GM12875 (cell line): ENCODE measurements around the gene LRRC55.

Experiments used
- H3K4me3 ChIP-seq: one replicate; pipeline ENCODE4 v1.5.1; 2011; ENCODE audit warnings: low read depth, low read length, control low read depth
- CTCF ChIP-seq: IDR thresholded peaks from 2 replicates; pipeline ENCODE4 v1.5.1; 2011; ENCODE audit warnings: low read depth, mild to moderate bottlenecking, control low read depth, inconsistent platforms, low read length, moderate library complexity, borderline replicate concordance; ENCODE audit not compliant: insufficient read depth

Gene LRRC55

DNA sequence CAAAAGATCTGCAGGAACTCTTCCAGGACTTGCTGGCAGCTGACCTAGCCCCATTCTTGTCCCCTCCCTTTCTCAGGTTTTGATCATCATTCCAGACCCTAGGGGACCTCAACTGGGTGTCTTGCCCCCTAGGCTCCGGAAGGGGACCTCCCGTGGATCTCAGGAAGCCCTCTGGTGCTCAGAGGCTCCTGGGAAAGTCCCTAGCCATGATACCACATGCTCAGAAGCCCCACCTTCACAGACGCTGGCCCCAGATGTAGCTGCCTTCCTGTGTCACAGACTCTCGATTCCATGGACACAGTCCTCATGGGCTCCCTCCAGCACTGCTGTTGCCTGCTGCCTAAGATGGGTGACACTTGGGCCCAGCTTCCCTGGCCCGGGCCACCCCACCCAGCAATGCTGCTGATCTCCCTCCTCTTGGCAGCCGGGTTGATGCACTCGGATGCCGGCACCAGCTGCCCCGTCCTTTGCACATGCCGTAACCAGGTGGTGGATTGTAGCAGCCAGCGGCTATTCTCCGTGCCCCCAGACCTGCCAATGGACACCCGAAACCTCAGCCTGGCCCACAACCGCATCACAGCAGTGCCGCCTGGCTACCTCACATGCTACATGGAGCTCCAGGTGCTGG lies at the start of gene LRRC55:
LRRC55 (plus strand) TSS at position 276 of the 628 bp plus-strand sequence; CDS start at position 346, 70 bp downstream.
- TF ChIP-seq CTCF = no peak
- no peak within 1 kb of the TSS for H3K4me3 ChIP-seq

DNA sequence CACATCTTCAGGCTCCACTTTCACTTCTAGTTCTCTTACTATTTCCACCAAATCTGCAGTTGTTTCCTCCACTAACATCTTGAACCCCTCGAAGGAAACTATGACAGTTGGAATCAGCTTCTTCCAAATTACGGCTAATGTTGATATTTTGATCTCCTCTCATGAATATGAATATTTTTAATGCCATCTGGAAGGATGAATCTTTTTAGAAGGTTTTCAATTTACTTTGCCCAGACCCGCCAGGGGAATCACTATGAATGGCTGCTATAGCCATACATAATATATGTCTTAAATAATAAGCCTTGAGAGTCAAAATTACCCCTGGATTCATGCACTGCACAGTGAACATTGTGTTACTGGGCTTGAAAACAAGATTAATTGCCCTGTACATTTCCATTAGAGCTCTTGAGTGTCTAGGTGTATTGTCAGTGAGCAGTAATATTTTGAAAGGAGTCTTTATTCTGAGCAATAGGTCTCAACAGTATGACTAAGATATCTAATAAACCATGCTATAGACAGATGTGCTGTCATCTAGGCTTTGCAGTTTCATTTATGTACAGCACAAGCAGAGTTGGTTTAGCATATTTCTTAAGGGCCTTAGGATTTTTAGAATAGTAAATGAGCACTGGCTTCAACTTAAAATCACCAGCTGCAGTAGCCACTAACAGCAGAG lies 48.3 kb upstream of the LRRC55 start:
- TF ChIP-seq CTCF = no peak
- no peak overlapping the region for H3K4me3 ChIP-seq

GRCh38 chr11:57134284-57134683 lies 47.5 kb upstream of the LRRC55 start:
- no peak overlapping the region for H3K4me3 ChIP-seq
- TF ChIP-seq CTCF = no peak

GRCh38 chr11:57135020-57135751 lies 46.6 kb upstream of the LRRC55 start:
- no peak overlapping the region for H3K4me3 ChIP-seq
- TF ChIP-seq CTCF = no peak

- TF ChIP-seq CTCF = no peak
- H3K4me3 ChIP-seq = no peak overlapping the region
Measured at GRCh38 chr11:57140568-57140967, 41.2 kb upstream of the LRRC55 start.

DNA sequence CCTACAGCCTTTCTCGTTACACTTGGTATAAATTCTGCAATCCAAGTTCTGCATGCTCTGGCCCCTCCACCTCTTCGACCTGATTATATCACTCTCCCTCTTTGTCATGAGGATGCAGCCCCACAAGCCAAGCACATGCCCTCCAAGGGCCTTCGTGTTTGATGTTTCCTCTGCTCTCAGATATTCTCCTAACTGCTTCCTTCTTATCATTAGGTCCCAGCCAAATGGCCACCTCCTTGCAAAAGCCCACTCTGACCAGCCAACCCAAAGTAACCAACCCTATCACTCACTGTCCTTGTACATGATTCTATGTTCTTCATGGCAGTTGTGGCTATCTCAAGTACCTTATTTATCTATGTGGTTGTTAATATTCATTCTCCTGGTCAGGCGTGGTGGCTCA lies 38.3 kb upstream of the LRRC55 start:
- no peak for TF ChIP-seq CTCF
- H3K4me3 ChIP-seq = no peak overlapping the region
